T-helper 17 cell (primary cell): Measurements from ENCODE around the gene ARG1. TPM values are rescaled to one million over a fixed set of nuclear protein-coding genes. Genes with fewer than 3 reads are reported as not detected.

Experiments
- ATAC-seq: fragments of 150-1000 bp; cut with Tn5 transposase; 2 replicates; pipeline ENCODE4 v1.10.0; 2021; ENCODE audit warnings: mild to moderate bottlenecking, moderate library complexity
- DNase-seq, 3 donors: peaks; one replicate each; pipeline versions ENCODE4 v3.0.0 to v3.0.0-alpha.2; 2020 to 2021
- H3K9me3 ChIP-seq: one replicate; pipeline ENCODE4 v1.7.0; 2013; ENCODE audit warnings: low read length, mild to moderate bottlenecking; ENCODE audit not compliant: control insufficient read depth, poor library complexity, severe bottlenecking
- H3K27ac Mint-ChIP-seq: one replicate; pipeline ENCODE4 v1.8.0; 2022; ENCODE audit warnings: mild to moderate bottlenecking, moderate library complexity, mixed read lengths
- H3K27me3 Mint-ChIP-seq: one replicate; pipeline ENCODE4 v1.8.0; 2022; ENCODE audit warnings: mixed read lengths
- H3K36me3 Mint-ChIP-seq: one replicate; pipeline ENCODE4 v1.8.0; 2022; ENCODE audit warnings: low read depth, mixed read lengths
- H3K4me1 Mint-ChIP-seq: one replicate; pipeline ENCODE4 v1.8.0; 2022; ENCODE audit warnings: mild to moderate bottlenecking, mixed read lengths
- H3K4me3 Mint-ChIP-seq: one replicate; pipeline ENCODE4 v1.8.0; 2022; ENCODE audit warnings: mild to moderate bottlenecking, moderate library complexity, mixed read lengths
- total RNA-seq, 4 donors: library from RNA in 2 of 4; stranded (reverse) in 2 of 4; gene quantifications; one replicate each; pipeline ENCODE4 v1.2.3 and lab custom pipeline; 2022 to 2026

ARG1 gene
- total RNA-seq, 2 donors from 2014 or later = not detected

- no peaks in the 10 kb centered on the region for H3K36me3 Mint-ChIP-seq
- peaks cover 10% of the 10 kb centered on the region for H3K27me3 Mint-ChIP-seq
- ATAC-seq (no peak), DNase-seq (no peak)
- no peaks in the 10 kb centered on the region for H3K9me3 ChIP-seq
- no peaks in the 10 kb centered on the region for H3K4me1 Mint-ChIP-seq
- H3K4me3 Mint-ChIP-seq = no peak overlapping the region
- H3K27ac Mint-ChIP-seq = no peak overlapping the region
Measured at GRCh38 chr6:131555992-131556391, 17.0 kb upstream of the ARG1 start.

GRCh38 chr6:131558922-131559321 is 14.1 kb upstream of the ARG1 start:
- no peaks in the 10 kb centered on the region for H3K4me1 Mint-ChIP-seq
- H3K27ac Mint-ChIP-seq = no peak overlapping the region
- H3K9me3 ChIP-seq = no peaks in the 10 kb centered on the region
- ATAC-seq (no peak), DNase-seq (no peak)
- H3K27me3 Mint-ChIP-seq = peaks cover 10% of the 10 kb centered on the region
- H3K36me3 Mint-ChIP-seq = no peaks in the 10 kb centered on the region
- no peak overlapping the region for H3K4me3 Mint-ChIP-seq

GRCh38 chr6:131561925-131562707 is 10.9 kb upstream of the ARG1 start:
- Mint-ChIP-seq H3K36me3 (peaks cover 2% of the 10 kb centered on the region), H3K27ac (no peak overlapping the region), H3K27me3 (peaks cover 7% of the 10 kb centered on the region), H3K4me1 (no peaks in the 10 kb centered on the region), H3K4me3 (no peak overlapping the region)
- DNase-seq = no peak
- ATAC-seq = no peak
- no peaks in the 10 kb centered on the region for H3K9me3 ChIP-seq

- Mint-ChIP-seq H3K4me1 (no peaks in the 10 kb centered on the region), H3K36me3 (peaks cover 2% of the 10 kb centered on the region), H3K27me3 (peaks cover 7% of the 10 kb centered on the region), H3K4me3 (no peak overlapping the region), H3K27ac (no peak overlapping the region)
- DNase-seq = no peak
- no peak for ATAC-seq
- no peaks in the 10 kb centered on the region for H3K9me3 ChIP-seq
Measured at GRCh38 chr6:131565056-131565455, 8.0 kb upstream of the ARG1 start.

- Mint-ChIP-seq H3K27me3 (no peaks in the 10 kb centered on the region), H3K4me3 (no peak overlapping the region), H3K27ac (no peak overlapping the region), H3K36me3 (peaks cover 4% of the 10 kb centered on the region), H3K4me1 (no peaks in the 10 kb centered on the region)
- no peaks in the 10 kb centered on the region for H3K9me3 ChIP-seq
- ATAC-seq (no peak), DNase-seq (no peak)
Measured at GRCh38 chr6:131568726-131569125, 4.3 kb upstream of the ARG1 start.

- no peak overlapping the region for H3K4me3 Mint-ChIP-seq
- no peak overlapping the region for H3K27ac Mint-ChIP-seq
- ATAC-seq (no peak), DNase-seq (no peak)
- no peaks in the 10 kb centered on the region for H3K27me3 Mint-ChIP-seq
- H3K36me3 Mint-ChIP-seq = peaks cover 5% of the 10 kb centered on the region
- H3K9me3 ChIP-seq = no peaks in the 10 kb centered on the region
- H3K4me1 Mint-ChIP-seq = peaks cover 2% of the 10 kb centered on the region
Measured at GRCh38 chr6:131574133-131574532, 1.1 kb downstream of the ARG1 start.

- Mint-ChIP-seq H3K27me3 (no peaks in the 10 kb centered on the region), H3K4me1 (peaks cover 2% of the 10 kb centered on the region), H3K36me3 (peaks cover 5% of the 10 kb centered on the region), H3K27ac (no peak overlapping the region), H3K4me3 (no peak overlapping the region)
- no peaks in the 10 kb centered on the region for H3K9me3 ChIP-seq
- ATAC-seq (no peak), DNase-seq (no peak)
Measured at GRCh38 chr6:131574686-131575085, 1.7 kb downstream of the ARG1 start.

GRCh38 chr6:131575834-131576478 is 2.9 kb downstream of the ARG1 start:
- ATAC-seq (no peak), DNase-seq (no peak)
- H3K9me3 ChIP-seq = no peaks in the 10 kb centered on the region
- H3K4me1 Mint-ChIP-seq = peaks cover 2% of the 10 kb centered on the region
- H3K27me3 Mint-ChIP-seq = no peaks in the 10 kb centered on the region
- no peak overlapping the region for H3K4me3 Mint-ChIP-seq
- H3K27ac Mint-ChIP-seq = no peak overlapping the region
- peaks cover 5% of the 10 kb centered on the region for H3K36me3 Mint-ChIP-seq

- ATAC-seq (no peak), DNase-seq (no peak)
- Mint-ChIP-seq H3K27ac (no peak overlapping the region), H3K36me3 (no peaks in the 10 kb centered on the region), H3K4me3 (no peak overlapping the region), H3K27me3 (no peaks in the 10 kb centered on the region), H3K4me1 (no peaks in the 10 kb centered on the region)
- no peaks in the 10 kb centered on the region for H3K9me3 ChIP-seq
Measured at GRCh38 chr6:131581523-131581922, 8.5 kb downstream of the ARG1 start.

- no peaks in the 10 kb centered on the region for H3K27me3 Mint-ChIP-seq
- no peak overlapping the region for H3K27ac Mint-ChIP-seq
- H3K4me3 Mint-ChIP-seq = no peak overlapping the region
- ATAC-seq = no peak
- H3K9me3 ChIP-seq = no peaks in the 10 kb centered on the region
- no peak for DNase-seq
- peaks cover 2% of the 10 kb centered on the region for H3K4me1 Mint-ChIP-seq
- H3K36me3 Mint-ChIP-seq = peaks cover 6% of the 10 kb centered on the region
Measured at GRCh38 chr6:131586543-131586942, 13.5 kb downstream of the ARG1 start.

- ATAC-seq = no peak
- no peaks in the 10 kb centered on the region for H3K9me3 ChIP-seq
- no peak for DNase-seq
- Mint-ChIP-seq H3K4me1 (peaks cover 2% of the 10 kb centered on the region), H3K4me3 (no peak overlapping the region), H3K36me3 (peaks cover 9% of the 10 kb centered on the region), H3K27me3 (no peaks in the 10 kb centered on the region), H3K27ac (no peak overlapping the region)
Measured at GRCh38 chr6:131587909-131588308, 14.9 kb downstream of the ARG1 start.

GRCh38 chr6:131588643-131589042 is 15.6 kb downstream of the ARG1 start:
- peaks cover 9% of the 10 kb centered on the region for H3K36me3 Mint-ChIP-seq
- no peaks in the 10 kb centered on the region for H3K27me3 Mint-ChIP-seq
- H3K9me3 ChIP-seq = no peaks in the 10 kb centered on the region
- no peak for ATAC-seq
- no peak overlapping the region for H3K4me3 Mint-ChIP-seq
- H3K27ac Mint-ChIP-seq = no peak overlapping the region
- H3K4me1 Mint-ChIP-seq = peaks cover 2% of the 10 kb centered on the region
- DNase-seq = no peak

- peaks cover 16% of the 10 kb centered on the region for H3K36me3 Mint-ChIP-seq
- no peak for ATAC-seq
- H3K27ac Mint-ChIP-seq = no peak overlapping the region
Measured at GRCh38 chr6:131592935-131593334, 19.9 kb downstream of the ARG1 start.

GRCh38 chr6:131594074-131594473 is 21.0 kb downstream of the ARG1 start:
- Mint-ChIP-seq H3K4me1 (peaks cover 6% of the 10 kb centered on the region), H3K4me3 (no peak overlapping the region), H3K36me3 (peaks cover 15% of the 10 kb centered on the region), H3K27ac (no peak overlapping the region), H3K27me3 (no peaks in the 10 kb centered on the region)
- ATAC-seq = no peak
- no peak for DNase-seq
- no peaks in the 10 kb centered on the region for H3K9me3 ChIP-seq

More at GRCh38 chr6:131592935-131593334, 19.9 kb downstream of the ARG1 start:
- H3K27me3 Mint-ChIP-seq = no peaks in the 10 kb centered on the region
- peaks cover 6% of the 10 kb centered on the region for H3K4me1 Mint-ChIP-seq
- no peak for DNase-seq
- H3K4me3 Mint-ChIP-seq = no peak overlapping the region
- H3K9me3 ChIP-seq = no peaks in the 10 kb centered on the region
